ACC112 (cell line): ENCODE measurements around the gene ATXN10.
"Not testable (repeated sequence)": the region's sequence is repeated elsewhere in the genome, so short reads cannot be mapped to it uniquely, and the experiment has no call there.

Source experiments
- H2AFZ ChIP-seq: fragments of 200-600 bp; sonication (generic); one replicate; pipeline ENCODE4 v1.6.0; 2017; ENCODE audit warnings: antibody characterized with exemption, low read length; ENCODE audit not compliant: unreplicated experiment
- H3K27ac ChIP-seq: fragments of 200-600 bp; sonication (generic); 2 replicates; pipeline ENCODE4 v1.5.1; 2014; ENCODE audit warnings: low read depth, mild to moderate bottlenecking, antibody characterized with exemption, low read length, moderate library complexity
- H3K27me3 ChIP-seq: fragments of 200-600 bp; sonication (generic); 2 replicates; pipeline ENCODE4 v1.6.1; 2014; ENCODE audit warnings: mild to moderate bottlenecking, antibody characterized with exemption, low read length, moderate library complexity, mixed read lengths; ENCODE audit not compliant: insufficient read depth
- H3K36me3 ChIP-seq: fragments of 200-600 bp; sonication (generic); 2 replicates; pipeline ENCODE4 v1.6.1; 2016; ENCODE audit warnings: mild to moderate bottlenecking, antibody characterized with exemption, low read length, moderate library complexity, mixed read lengths; ENCODE audit not compliant: insufficient read depth
- H3K4me1 ChIP-seq: fragments of 200-600 bp; sonication (generic); one replicate; pipeline ENCODE4 v1.6.1; 2016; ENCODE audit warnings: low read length, mixed read lengths; ENCODE audit not compliant: insufficient read depth, unreplicated experiment, control insufficient read depth
- H3K4me3 ChIP-seq: fragments of 200-600 bp; sonication (generic); 2 replicates; pipeline ENCODE4 v1.5.1; 2014; ENCODE audit warnings: mild to moderate bottlenecking, low read depth, low read length
- H3K79me2 ChIP-seq: fragments of 200-600 bp; sonication (generic); one replicate; pipeline ENCODE4 v1.6.0; 2016; ENCODE audit warnings: low read length; ENCODE audit not compliant: control insufficient read depth, unreplicated experiment, insufficient read depth

ATXN10 gene

DNA sequence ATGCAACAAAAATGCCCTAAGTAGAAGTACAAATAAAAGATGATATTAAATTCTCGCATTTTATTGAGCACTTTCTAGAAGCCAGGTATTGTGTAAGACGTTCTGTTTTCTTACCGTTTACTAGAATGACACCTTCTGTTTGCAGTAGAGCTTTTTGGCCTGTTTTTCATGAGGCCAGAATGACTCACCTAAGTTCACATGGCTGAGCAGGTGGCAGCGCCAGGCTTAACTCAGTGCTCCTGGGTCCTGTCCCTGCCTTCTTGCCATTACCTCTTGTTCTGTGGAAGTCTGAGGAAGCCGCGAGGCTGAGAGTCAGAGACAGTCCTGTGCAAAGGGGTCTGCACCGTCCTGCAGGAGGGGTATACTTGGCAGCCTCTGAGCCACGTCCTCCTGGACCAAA lies 113.8 kb downstream of the ATXN10 start:
- no peak overlapping the region for H3K4me3 ChIP-seq
- no peaks in the 10 kb centered on the region for H3K36me3 ChIP-seq
- peaks cover 3% of the 10 kb centered on the region for H3K79me2 ChIP-seq
- H3K27ac ChIP-seq, result no peak overlapping the region
- no peaks in the 10 kb centered on the region for H3K27me3 ChIP-seq
- peaks cover 11% of the 10 kb centered on the region for H3K4me1 ChIP-seq
- no peak overlapping the region for H2AFZ ChIP-seq

GRCh38 chr22:45786726-45787125 lies 115.1 kb downstream of the ATXN10 start:
- Histone ChIP-seq H3K27me3 (no peaks in the 10 kb centered on the region), H2AFZ (no peak overlapping the region), H3K27ac (no peak overlapping the region), H3K79me2 (peaks cover 3% of the 10 kb centered on the region), H3K4me3 (no peak overlapping the region), H3K36me3 (no peaks in the 10 kb centered on the region), H3K4me1 (peaks cover 11% of the 10 kb centered on the region)

- H2AFZ ChIP-seq, result no peak overlapping the region
- no peak overlapping the region for H3K4me3 ChIP-seq
- peaks cover 11% of the 10 kb centered on the region for H3K4me1 ChIP-seq
- H3K79me2 ChIP-seq, result peaks cover 3% of the 10 kb centered on the region
- no peak overlapping the region for H3K27ac ChIP-seq
- no peaks in the 10 kb centered on the region for H3K27me3 ChIP-seq
- H3K36me3 ChIP-seq, result no peaks in the 10 kb centered on the region
These were observed 116.1 kb downstream of the ATXN10 start for GRCh38 chr22:45787759-45788158.

- Histone ChIP-seq H3K79me2 (peaks cover 3% of the 10 kb centered on the region), H2AFZ (no peak overlapping the region), H3K27me3 (no peaks in the 10 kb centered on the region), H3K36me3 (peaks cover 6% of the 10 kb centered on the region), H3K4me3 (no peak overlapping the region), H3K4me1 (peaks cover 11% of the 10 kb centered on the region), H3K27ac (no peak overlapping the region)
These were observed 116.9 kb downstream of the ATXN10 start for GRCh38 chr22:45788522-45788921.

- H3K79me2 ChIP-seq, result no peaks in the 10 kb centered on the region
- H3K27me3 ChIP-seq, result no peaks in the 10 kb centered on the region
- H3K27ac ChIP-seq, result no peak overlapping the region
- H3K4me3 ChIP-seq, result no peak overlapping the region
- no peak overlapping the region for H2AFZ ChIP-seq
- H3K4me1 ChIP-seq, result peaks cover 10% of the 10 kb centered on the region
- H3K36me3 ChIP-seq, result peaks cover 19% of the 10 kb centered on the region
These were observed 118.8 kb downstream of the ATXN10 start for GRCh38 chr22:45790401-45790800.

GRCh38 chr22:45793161-45793560 lies 121.5 kb downstream of the ATXN10 start:
- no peaks in the 10 kb centered on the region for H3K4me1 ChIP-seq
- H3K79me2 ChIP-seq, result no peaks in the 10 kb centered on the region
- no peak overlapping the region for H3K4me3 ChIP-seq
- no peaks in the 10 kb centered on the region for H3K27me3 ChIP-seq
- no peak overlapping the region for H3K27ac ChIP-seq
- H2AFZ ChIP-seq, result no peak overlapping the region
- peaks cover 34% of the 10 kb centered on the region for H3K36me3 ChIP-seq

DNA sequence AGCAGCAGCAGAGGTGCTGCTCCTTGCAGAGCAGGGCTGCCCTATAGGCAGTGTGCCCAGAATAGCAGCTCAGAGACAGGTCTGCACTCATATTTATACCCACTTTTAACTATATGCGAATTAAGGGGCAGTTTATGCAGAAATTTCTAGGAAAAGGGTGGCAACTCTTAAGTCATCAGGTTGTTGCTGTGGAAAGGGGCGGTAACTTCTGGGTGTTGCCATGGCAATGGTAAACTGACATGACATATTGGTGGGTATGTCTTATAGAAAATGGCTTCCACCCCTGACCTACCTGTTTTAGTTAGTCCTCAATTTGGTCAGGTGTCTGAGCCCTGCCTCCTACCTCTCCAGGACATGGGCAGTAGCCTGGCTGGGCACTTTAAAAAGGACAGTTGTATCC lies 122.3 kb downstream of the ATXN10 start:
- H3K27me3 ChIP-seq, result no peaks in the 10 kb centered on the region
- H3K79me2 ChIP-seq, result no peaks in the 10 kb centered on the region
- H3K27ac ChIP-seq, result no peak overlapping the region
- H3K4me1 ChIP-seq, result no peaks in the 10 kb centered on the region
- no peak overlapping the region for H3K4me3 ChIP-seq
- no peak overlapping the region for H2AFZ ChIP-seq
- peaks cover 34% of the 10 kb centered on the region for H3K36me3 ChIP-seq

GRCh38 chr22:45796009-45796408 lies 124.4 kb downstream of the ATXN10 start:
- not testable (repeated sequence) for H3K4me1 ChIP-seq, H3K27me3 ChIP-seq, H2AFZ ChIP-seq, H3K27ac ChIP-seq, H3K79me2 ChIP-seq, H3K4me3 ChIP-seq
- H3K36me3 ChIP-seq, result peaks cover 37% of the 10 kb centered on the region

DNA sequence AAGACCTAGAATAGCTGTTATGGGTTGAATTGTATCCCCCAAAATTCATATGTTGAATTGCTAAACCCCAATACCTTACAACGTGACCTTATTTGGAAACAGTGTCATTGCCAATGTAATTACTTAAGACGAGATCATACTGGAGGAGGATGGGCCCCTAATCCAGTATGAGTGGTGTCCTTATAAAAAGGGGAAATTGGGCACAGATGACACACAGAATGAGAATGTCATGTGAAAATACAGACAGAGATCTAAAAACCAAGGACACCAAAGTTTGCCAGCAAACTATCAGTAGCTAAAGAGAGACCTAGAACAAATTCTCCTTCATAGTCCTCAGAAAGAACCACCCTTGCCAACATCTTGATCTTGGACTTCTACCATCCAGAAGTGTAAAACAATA lies 127.7 kb downstream of the ATXN10 start:
- no peak overlapping the region for H2AFZ ChIP-seq
- peaks cover 25% of the 10 kb centered on the region for H3K36me3 ChIP-seq
- no peaks in the 10 kb centered on the region for H3K27me3 ChIP-seq
- peaks cover 4% of the 10 kb centered on the region for H3K4me1 ChIP-seq
- H3K4me3 ChIP-seq, result no peak overlapping the region
- H3K27ac ChIP-seq, result no peak overlapping the region
- H3K79me2 ChIP-seq, result no peaks in the 10 kb centered on the region

- H3K79me2 ChIP-seq, result no peaks in the 10 kb centered on the region
- no peak overlapping the region for H3K4me3 ChIP-seq
- no peak overlapping the region for H3K27ac ChIP-seq
- H3K36me3 ChIP-seq, result peaks cover 9% of the 10 kb centered on the region
- H3K27me3 ChIP-seq, result no peaks in the 10 kb centered on the region
- no peak overlapping the region for H2AFZ ChIP-seq
- H3K4me1 ChIP-seq, result peaks cover 17% of the 10 kb centered on the region
These were observed 130.4 kb downstream of the ATXN10 start for GRCh38 chr22:45802054-45802453.

DNA sequence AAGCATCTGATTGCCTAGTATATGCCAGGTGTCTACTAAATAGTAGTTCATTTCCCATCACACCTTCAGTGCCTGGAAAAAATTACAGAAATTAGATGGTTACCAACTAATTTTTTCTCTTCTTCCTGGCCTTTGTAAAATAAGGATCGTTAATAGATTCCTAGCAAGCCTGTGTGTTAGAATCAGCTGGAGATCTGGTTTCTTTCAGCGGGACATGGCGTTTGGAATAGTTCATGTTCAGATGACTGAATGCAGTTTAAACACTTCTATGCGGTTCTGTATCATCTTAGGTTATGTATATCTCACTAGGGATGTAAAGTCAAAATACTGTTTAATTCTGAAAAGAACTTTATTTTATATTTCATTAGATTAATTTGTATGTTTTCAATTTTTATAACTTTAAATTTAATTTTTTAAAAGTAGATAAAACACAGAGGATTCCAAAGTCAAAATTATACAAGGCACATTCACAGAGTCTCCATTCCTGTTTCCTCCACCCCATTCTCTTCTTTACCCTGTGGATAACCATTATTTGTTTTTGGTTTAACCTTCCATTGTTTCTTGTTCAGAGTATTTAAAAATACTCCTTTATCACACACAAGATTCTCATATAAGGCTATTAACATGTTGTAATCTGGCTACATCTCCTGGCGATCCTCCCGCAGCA lies 132.8 kb downstream of the ATXN10 start:
- H3K27ac ChIP-seq, result peak overlapping the region; percentile 69
- no peak overlapping the region for H2AFZ ChIP-seq
- H3K36me3 ChIP-seq, result peaks cover 8% of the 10 kb centered on the region; the same call in 1 of the 2 replicates
- H3K4me1 ChIP-seq, result peaks cover 17% of the 10 kb centered on the region
- H3K79me2 ChIP-seq, result no peaks in the 10 kb centered on the region
- no peak overlapping the region for H3K4me3 ChIP-seq
- no peaks in the 10 kb centered on the region for H3K27me3 ChIP-seq
